ENCODE results near the gene SPATA33.

DNA sequence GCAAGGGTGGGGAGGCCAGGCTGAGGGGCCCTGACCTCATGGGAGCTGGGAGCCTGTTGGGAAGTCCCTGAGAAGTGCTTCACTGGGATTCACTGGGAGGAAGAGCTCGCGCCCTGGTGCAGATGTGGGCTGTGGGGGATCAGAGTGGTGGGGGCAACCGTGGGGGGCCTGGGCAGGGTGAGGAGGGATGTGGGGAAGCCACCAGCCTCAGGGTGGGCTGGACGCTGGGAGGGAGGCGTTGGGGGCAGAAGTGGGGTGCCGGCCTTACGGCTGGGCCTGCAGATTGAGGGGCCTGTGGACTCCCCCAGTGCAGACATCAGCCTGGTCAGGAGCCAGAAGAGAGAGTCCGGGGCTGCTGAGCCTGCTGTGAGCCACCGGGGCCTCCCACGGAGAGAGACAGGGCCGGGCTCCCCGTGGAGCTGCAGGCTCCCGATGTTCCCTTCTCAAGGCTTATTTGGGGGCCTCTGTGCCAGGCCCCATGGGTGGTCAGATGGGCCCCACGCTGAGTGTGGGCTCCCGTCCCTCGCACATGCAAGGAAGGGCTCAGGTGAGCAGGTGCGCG, 36.4 kb upstream of the SPATA33 start:
- TF ChIP-seq, protein P1, sequence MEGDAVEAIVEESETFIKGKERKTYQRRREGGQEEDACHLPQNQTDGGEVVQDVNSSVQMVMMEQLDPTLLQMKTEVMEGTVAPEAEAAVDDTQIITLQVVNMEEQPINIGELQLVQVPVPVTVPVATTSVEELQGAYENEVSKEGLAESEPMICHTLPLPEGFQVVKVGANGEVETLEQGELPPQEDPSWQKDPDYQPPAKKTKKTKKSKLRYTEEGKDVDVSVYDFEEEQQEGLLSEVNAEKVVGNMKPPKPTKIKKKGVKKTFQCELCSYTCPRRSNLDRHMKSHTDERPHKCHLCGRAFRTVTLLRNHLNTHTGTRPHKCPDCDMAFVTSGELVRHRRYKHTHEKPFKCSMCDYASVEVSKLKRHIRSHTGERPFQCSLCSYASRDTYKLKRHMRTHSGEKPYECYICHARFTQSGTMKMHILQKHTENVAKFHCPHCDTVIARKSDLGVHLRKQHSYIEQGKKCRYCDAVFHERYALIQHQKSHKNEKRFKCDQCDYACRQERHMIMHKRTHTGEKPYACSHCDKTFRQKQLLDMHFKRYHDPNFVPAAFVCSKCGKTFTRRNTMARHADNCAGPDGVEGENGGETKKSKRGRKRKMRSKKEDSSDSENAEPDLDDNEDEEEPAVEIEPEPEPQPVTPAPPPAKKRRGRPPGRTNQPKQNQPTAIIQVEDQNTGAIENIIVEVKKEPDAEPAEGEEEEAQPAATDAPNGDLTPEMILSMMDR (IDR thresholded peaks at IDR 0.05), result no peak
- TF ChIP-seq EZH2 (IDR thresholded peaks at IDR 0.05; ENCODE audit: borderline replicate concordance, insufficient read depth, low read depth, low read length, poor library complexity, severe bottlenecking), result no peak

Measured in B cell (primary cell).